Stimulated activated naive CD8-positive, alpha-beta T cell treated with anti-CD3 and anti-CD28 coated beads, Interleukin-15, amount 100 ng/mL, for 72 hours (primary cell): ENCODE data around the gene LEF1.

Experiments used
- ATAC-seq: fragments of 150-1000 bp; cut with Tn5 transposase; 2 replicates; pipeline ENCODE4 v1.10.0; 2021; ENCODE audit warnings: mild to moderate bottlenecking, moderate library complexity
- DNase-seq, 2 donors: peaks; one replicate each; pipeline ENCODE4 v3.0.0; 2021 to 2022
- H3K27ac Mint-ChIP-seq, 2 donors: one replicate each; pipeline ENCODE4 v1.8.0; 2022; ENCODE audit warnings: mild to moderate bottlenecking in 2 of 2, mixed read lengths in 2 of 2, moderate library complexity in 2 of 2
- H3K27me3 Mint-ChIP-seq: one replicate; pipeline ENCODE4 v1.8.0; 2022; ENCODE audit warnings: mixed read lengths
- H3K4me1 Mint-ChIP-seq: one replicate; pipeline ENCODE4 v1.8.0; 2022; ENCODE audit warnings: mild to moderate bottlenecking, mixed read lengths
- H3K4me3 Mint-ChIP-seq, 2 donors: one replicate each; pipeline ENCODE4 v1.8.0; 2022; ENCODE audit warnings: mild to moderate bottlenecking in 2 of 2, mixed read lengths in 2 of 2, moderate library complexity in 1 of 2
- H3K9me3 Mint-ChIP-seq, 2 donors: one replicate each; pipeline ENCODE4 v1.8.0; 2022; ENCODE audit warnings: mixed read lengths in 2 of 2

Gene LEF1

DNA sequence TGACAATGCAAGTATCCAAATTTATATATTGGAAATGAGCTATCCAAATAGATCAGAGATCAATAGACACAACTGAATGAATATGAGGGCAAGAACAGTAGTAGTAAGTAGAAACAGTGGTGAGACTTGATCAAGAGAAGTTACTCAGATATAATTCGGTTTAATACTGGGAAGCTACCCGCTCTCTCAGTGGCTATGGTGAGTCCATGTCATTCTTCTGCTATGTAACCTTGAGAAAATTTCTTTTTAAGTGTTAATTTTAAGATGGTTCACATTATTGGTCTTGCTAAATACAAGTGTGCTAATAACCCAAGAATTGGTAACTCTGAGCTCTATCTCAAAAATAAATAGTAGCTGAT is 53.6 kb downstream of the LEF1 start:
- Mint-ChIP-seq H3K4me3 (peak overlapping the region in 1 of 2 donors; percentile 65), H3K27me3 (no peaks in the 10 kb centered on the region), H3K9me3 (no peaks in the 10 kb centered on the region), H3K4me1 (peaks cover 95% of the 10 kb centered on the region), H3K27ac (peak overlapping the region in 1 of 2 donors; percentile 53)
- no peak for ATAC-seq
- no peak for DNase-seq

DNA sequence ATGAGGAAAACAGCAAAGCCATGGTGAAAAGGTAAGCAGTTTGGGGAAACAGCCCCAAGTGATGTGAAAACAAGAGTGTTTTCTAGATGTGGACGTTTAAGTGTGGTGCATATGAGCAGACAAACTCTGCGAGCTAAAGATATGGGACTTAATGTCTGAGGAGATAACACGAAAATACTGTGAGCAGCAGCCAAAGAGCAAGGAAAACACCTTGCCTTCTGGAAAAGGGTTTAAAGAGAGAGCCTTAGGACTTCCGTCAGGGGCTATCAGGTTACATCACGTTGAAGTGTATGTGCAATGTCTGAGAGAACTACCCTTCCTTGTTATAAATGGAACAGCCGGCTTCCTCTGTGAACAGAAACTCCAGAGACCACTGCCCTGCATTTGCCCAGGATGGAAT is 54.2 kb downstream of the LEF1 start:
- Mint-ChIP-seq H3K4me3 (peak overlapping the region; percentile 59 to 65), H3K27me3 (no peaks in the 10 kb centered on the region), H3K4me1 (peaks cover 97% of the 10 kb centered on the region), H3K27ac (peak overlapping the region in 1 of 2 donors; percentile 90), H3K9me3 (no peaks in the 10 kb centered on the region)
- ATAC-seq (no peak), DNase-seq (no peak)

DNA sequence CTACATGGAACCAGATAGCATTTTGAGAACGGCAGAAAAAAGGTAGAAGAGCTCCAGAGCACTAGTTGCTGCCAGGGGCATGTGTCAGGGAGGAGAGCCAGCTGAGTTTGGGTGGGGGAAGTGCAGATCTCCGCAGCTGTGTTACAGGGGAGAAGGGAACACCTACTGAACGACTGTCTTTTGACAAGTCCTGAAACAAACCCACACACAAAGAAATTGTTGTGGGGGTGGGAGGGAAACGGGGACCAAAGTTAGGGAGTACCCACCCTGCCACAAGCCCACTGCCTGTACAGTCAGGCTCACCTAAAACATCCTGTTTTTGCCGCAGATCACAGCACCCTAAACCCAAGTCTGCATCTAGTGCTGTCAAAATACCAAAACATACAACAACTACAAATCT is 55.5 kb downstream of the LEF1 start:
- DNase-seq: peak in 1 of 2 donors; percentile 42
- H3K27ac Mint-ChIP-seq: peak overlapping the region in 1 of 2 donors; percentile 90
- ATAC-seq: peak; percentile 45
- no peaks in the 10 kb centered on the region for H3K9me3 Mint-ChIP-seq
- H3K4me1 Mint-ChIP-seq: peaks cover 99% of the 10 kb centered on the region
- H3K4me3 Mint-ChIP-seq: peak overlapping the region; percentile 65 to 67
- no peaks in the 10 kb centered on the region for H3K27me3 Mint-ChIP-seq

DNA sequence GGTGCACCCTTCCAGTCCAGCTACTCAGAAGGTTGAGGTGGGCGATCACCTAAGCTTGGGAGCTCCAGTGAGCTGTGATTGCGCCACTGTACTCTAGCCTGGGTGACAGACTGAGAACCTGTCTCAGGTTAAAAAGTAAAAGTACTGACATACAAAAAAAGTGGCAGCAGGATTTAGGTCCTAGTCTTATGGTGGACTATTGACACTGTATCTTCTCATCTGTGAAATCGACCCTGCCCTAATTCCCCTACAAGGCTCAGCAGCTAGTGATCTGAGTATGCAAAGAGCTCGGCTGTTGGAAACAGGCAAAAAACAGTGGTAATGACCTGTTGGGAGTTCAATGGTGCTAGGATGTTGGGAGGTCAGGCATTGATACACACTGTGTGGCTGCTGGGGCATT is 57.0 kb downstream of the LEF1 start:
- Mint-ChIP-seq H3K4me3 (peak overlapping the region in 1 of 2 donors; percentile 13), H3K27me3 (no peaks in the 10 kb centered on the region), H3K9me3 (no peaks in the 10 kb centered on the region), H3K27ac (peak overlapping the region in 1 of 2 donors; percentile 65), H3K4me1 (peaks cover 96% of the 10 kb centered on the region)
- ATAC-seq (no peak), DNase-seq (no peak)

DNA sequence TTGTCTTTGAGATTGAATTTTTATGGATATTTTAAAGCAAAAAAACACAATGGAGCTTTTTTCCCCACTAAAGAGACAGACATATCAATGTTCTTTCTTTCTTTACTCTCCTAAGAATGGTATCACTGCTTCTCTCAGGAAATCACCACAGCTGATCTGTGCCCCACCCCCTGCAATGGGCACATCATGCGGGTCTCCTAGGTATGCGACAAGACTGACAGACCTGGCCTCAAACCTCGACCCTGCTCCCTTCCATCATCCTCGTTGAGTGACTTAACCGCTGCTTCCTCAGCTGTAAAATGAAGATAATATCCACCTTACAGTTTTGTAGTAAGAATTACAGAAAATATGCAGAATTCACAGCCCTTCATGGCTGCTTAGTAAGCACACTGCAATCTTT is 58.3 kb downstream of the LEF1 start:
- H3K27me3 Mint-ChIP-seq: no peaks in the 10 kb centered on the region
- DNase-seq: no peak
- peak overlapping the region; percentile 16 to 91 for H3K27ac Mint-ChIP-seq
- ATAC-seq: no peak
- H3K9me3 Mint-ChIP-seq: no peaks in the 10 kb centered on the region
- peaks cover 96% of the 10 kb centered on the region for H3K4me1 Mint-ChIP-seq
- peak overlapping the region; percentile 46 to 83 for H3K4me3 Mint-ChIP-seq

DNA sequence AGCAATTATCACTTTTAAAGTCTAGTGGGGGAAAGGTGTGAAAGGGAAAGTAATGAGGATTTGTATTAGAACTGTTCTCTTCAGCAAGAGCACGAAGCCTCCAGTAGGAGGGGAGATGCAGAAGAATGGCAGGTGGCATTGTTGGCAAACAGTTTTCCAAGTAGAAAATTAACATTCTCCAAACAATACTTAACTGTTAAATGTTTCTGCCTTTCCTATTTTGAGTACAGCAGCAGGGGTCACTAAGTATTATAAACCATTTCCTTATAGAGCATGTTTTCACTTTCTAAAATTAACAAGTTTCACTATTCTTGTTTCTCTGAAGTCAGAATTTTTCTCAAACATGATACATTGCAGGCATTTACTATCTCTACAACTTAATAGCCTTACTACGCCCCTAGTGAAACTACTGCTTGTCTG is 58.7 kb downstream of the LEF1 start:
- H3K4me1 Mint-ChIP-seq: peaks cover 96% of the 10 kb centered on the region
- H3K4me3 Mint-ChIP-seq: peak overlapping the region; percentile 46 to 83
- peak overlapping the region; percentile 86 to 91 for H3K27ac Mint-ChIP-seq
- H3K27me3 Mint-ChIP-seq: no peaks in the 10 kb centered on the region
- H3K9me3 Mint-ChIP-seq: no peaks in the 10 kb centered on the region
- DNase-seq (no peak), ATAC-seq (peak; percentile 35)

DNA sequence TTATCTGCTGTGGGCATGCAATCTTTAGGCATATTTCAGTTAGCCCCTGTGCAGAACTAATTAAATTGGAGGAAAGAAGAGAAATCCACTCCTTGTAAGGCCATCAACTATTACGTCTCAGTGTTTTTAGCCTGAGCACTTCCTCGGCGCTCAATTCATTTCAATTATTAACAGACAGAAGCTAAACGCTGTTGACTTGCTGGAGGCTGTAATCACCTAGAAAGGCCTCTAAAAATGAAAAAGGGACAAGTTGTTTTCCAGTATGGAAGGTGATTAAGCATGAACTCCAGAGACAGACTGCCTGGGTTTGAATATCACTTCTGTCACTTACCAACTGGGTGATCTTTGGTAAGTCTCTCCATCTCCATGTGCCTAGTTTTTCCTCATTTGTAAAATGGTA is 59.6 kb downstream of the LEF1 start:
- no peak for ATAC-seq
- H3K4me3 Mint-ChIP-seq: peak overlapping the region; percentile 66 to 83
- DNase-seq: no peak
- H3K9me3 Mint-ChIP-seq: no peaks in the 10 kb centered on the region
- peak overlapping the region; percentile 88 to 95 for H3K27ac Mint-ChIP-seq
- peaks cover 95% of the 10 kb centered on the region for H3K4me1 Mint-ChIP-seq
- no peaks in the 10 kb centered on the region for H3K27me3 Mint-ChIP-seq

DNA sequence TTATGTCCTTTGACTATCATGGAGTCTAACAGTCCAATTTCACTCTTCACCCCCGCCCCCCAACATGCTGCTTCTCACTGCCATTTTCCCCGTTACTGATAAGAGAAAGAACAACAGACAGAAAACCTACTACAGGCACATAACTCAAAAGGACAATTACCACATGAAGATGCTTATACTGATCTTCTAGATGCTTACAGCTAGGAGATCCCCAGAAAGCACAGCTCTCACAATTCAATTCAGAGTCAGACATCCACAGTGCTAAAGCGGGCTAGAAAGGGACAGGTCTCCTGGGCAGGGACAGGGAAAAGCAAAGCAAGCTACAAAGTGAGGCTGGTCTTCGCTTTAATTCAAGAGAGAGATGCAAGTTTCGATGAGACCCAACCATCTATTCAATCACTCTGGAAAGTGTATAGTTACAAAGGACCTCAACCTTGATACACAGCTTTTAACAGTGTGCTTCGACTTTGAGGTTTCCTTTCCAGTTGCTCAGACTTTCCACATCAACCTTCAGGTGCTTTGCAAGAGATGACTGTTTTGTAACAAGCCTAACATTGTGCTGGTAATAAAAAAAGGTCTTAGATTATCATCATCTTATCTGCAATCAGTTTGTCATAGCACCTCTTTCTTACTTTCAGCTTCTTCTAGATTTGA is 60.9 kb downstream of the LEF1 start:
- Mint-ChIP-seq H3K27ac (peak overlapping the region; percentile 98 to 99), H3K9me3 (no peaks in the 10 kb centered on the region), H3K4me3 (peak overlapping the region; percentile 55 to 79), H3K4me1 (peaks cover 93% of the 10 kb centered on the region), H3K27me3 (no peaks in the 10 kb centered on the region)
- ATAC-seq: peak; percentile 93
- DNase-seq: peak; percentile 66 to 74

DNA sequence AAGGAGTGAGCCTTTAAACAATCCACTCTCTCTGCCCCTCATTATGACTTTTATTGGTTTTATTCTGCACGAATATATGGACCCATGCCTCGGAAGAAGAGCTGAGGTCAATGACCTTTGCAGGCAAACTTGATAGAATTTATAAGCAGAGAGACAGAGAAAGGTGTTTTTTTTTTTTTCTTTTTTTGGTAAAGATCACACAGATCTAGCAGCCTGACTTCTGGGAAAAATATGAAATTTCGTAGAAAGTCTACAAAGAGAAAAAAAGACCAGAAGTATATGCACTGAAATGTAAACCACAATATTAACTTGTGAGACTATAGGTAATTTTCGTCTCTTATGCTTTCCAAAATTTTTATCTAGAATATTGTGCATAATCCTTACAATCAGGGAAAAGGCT is 61.6 kb downstream of the LEF1 start:
- H3K4me1 Mint-ChIP-seq: peaks cover 93% of the 10 kb centered on the region
- DNase-seq (no peak), ATAC-seq (peak; percentile 4)
- H3K9me3 Mint-ChIP-seq: no peaks in the 10 kb centered on the region
- peak overlapping the region; percentile 98 to 99 for H3K27ac Mint-ChIP-seq
- H3K27me3 Mint-ChIP-seq: no peaks in the 10 kb centered on the region
- H3K4me3 Mint-ChIP-seq: peak overlapping the region; percentile 55 to 79

DNA sequence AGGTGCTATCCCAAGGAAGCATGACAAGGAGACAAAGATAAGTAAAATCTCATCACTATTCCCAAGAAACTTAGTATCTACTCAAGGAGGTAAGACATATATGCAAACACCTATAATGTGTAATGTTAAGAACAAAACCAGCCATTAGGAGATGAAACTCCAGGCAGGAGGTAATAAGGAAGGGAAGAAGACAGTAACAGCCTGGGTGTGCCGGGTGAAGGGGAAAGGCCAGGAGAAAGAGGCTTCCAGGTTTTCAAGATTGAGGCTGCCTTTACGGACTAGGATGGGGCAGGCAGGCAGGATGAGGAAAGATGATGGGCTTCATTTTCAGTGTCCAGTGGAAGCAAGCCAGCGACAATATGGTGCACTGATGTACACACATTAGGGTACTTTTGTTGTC is 62.5 kb downstream of the LEF1 start:
- Mint-ChIP-seq H3K4me1 (peaks cover 93% of the 10 kb centered on the region), H3K4me3 (peak overlapping the region; percentile 55 to 79), H3K9me3 (no peaks in the 10 kb centered on the region), H3K27ac (peak overlapping the region; percentile 93 to 98), H3K27me3 (no peaks in the 10 kb centered on the region)
- ATAC-seq (no peak), DNase-seq (no peak)

DNA sequence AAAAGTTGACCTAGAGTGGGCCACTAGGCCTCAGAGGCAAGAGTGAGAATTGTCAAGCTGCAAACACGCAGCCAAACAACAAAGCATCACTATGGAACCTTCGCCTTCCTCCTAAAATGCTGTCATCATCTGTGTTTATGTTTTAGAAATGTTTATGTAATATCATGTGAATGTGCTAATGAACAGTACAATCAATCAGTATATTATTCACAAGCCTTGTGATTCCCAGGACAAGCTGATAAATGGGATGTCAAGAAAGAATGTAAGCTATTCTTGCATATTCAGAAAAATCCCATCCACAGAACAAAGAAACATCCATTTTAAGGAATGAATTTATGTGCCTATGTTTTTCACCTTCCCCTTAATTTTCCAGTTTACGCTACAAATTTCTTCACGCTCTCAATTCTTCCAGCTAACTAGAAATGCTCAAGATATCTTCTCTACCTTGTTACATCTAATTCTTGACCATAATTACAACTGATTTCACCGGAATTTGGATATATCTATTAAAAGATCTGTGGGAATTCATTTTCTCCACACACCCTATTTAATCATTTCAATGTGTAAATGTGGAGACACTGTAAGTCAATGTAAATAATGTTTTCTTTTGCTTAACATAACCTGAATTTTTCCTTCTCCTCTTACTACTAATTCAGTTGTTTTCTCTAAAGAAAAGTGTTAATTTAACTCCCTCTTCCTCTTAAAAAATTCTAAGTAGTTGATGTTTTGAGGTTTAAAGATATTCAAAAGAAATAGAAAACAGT is 65.5 kb downstream of the LEF1 start:
- Mint-ChIP-seq H3K4me3 (peak overlapping the region; percentile 7 to 41), H3K27ac (peak overlapping the region; percentile 31 to 66), H3K27me3 (no peaks in the 10 kb centered on the region), H3K4me1 (peaks cover 93% of the 10 kb centered on the region), H3K9me3 (no peaks in the 10 kb centered on the region)
- DNase-seq (no peak), ATAC-seq (no peak)

DNA sequence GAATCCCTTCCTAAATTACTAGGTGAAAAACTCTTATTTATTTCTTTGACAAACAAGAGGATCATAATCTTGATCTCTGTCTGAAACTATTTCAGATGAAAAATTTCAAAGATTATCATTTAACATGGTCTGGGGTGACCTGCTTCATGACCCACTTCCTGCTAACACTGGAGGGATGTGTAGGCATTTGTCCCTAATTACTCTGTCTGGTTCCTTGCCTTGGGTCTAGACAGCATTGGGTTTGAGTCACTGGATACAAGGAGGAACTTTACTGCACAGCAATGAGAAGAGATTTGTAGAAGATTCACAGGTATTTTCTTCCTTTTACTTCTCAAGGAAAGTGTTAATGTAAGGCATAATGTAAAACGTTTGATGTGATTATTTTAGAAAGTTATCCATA is 67.9 kb downstream of the LEF1 start:
- no peaks in the 10 kb centered on the region for H3K27me3 Mint-ChIP-seq
- DNase-seq (no peak), ATAC-seq (peak; percentile 60)
- peak overlapping the region; percentile 55 to 84 for H3K27ac Mint-ChIP-seq
- H3K4me1 Mint-ChIP-seq: peaks cover 96% of the 10 kb centered on the region
- peak overlapping the region; percentile 48 to 70 for H3K4me3 Mint-ChIP-seq
- H3K9me3 Mint-ChIP-seq: no peaks in the 10 kb centered on the region

DNA sequence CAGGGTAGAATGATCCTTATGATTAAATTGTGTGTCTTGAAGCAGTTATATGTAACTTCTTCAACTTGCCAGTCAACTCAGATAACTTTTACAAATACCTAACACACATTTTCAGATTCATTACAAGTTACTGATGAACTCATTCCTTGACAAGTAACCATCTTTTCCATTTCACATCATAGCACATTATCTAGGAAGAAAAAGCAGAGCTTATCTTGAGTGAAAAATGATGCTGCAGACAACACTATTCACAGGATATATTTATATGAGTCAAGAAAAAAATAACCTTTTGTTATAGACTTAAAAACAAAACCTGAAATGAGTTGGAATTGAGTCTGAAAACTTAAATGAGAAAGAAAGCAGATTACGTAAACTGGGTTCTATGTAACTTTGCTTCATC is 68.9 kb downstream of the LEF1 start:
- peak overlapping the region; percentile 30 to 83 for H3K27ac Mint-ChIP-seq

DNA sequence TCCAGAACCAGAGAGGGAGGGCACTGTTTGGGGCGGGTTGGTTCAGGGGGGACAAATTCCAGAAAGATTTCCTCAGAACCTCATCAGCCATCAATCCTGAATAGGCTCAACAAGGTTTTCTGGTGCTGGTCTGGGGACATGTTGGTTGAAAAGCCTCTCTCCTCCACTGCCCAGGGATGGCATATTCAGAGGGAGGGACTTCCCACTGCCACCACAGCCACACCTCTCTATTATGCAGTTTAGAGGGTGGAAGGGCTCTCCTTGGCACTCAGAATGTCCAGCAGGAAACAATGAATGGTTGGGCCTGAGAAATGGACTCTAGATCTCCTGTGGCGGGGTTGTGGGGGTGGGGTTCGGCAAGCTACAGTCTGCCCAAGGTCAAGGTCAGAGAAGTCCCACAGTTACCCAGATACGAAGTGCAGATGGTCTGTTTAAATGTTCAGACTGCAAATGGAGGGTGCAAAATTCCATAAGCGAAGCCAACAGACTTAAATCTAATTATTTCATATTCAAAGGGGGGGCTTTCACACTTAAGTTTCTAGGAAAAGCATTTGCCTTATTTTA is 70.7 kb downstream of the LEF1 start:
- H3K4me3 Mint-ChIP-seq: peak overlapping the region; percentile 53 to 69

More for the DNA sequence above, 68.9 kb downstream of the LEF1 start:
- H3K4me3 Mint-ChIP-seq: peak overlapping the region; percentile 36 to 64
- ATAC-seq (peak; percentile 54), DNase-seq (no peak)
- H3K4me1 Mint-ChIP-seq: peaks cover 96% of the 10 kb centered on the region
- no peaks in the 10 kb centered on the region for H3K9me3 Mint-ChIP-seq
- H3K27me3 Mint-ChIP-seq: no peaks in the 10 kb centered on the region

DNA sequence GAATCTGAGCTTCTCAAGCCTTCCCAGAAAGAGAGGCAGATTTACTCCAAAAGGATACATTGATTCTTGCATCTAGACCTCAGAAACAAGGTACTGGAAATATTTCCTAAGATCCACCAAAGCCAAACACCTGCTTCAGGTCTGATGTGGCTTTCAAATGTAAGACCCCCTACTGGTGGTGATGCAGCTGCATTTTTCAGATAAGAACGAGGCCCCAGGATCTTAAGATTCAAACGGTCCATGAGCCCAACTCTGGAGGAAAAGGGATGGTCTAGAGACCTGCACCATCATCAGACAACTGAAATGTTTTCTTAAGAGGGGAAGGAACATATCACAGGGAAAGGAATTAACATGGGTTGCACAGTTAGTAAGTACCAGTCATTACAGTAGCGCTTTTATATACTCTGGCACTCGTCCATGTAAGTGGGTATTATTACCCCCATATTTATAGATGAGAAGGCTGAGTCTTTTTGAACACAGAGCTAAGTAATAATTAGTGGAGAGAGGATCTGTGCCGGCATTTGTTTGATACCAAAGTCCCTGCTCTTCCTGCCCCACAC is 73.7 kb downstream of the LEF1 start:
- Mint-ChIP-seq H3K27ac (peak overlapping the region; percentile 85 to 96), H3K27me3 (no peaks in the 10 kb centered on the region), H3K9me3 (no peaks in the 10 kb centered on the region), H3K4me1 (peaks cover 92% of the 10 kb centered on the region), H3K4me3 (peak overlapping the region; percentile 34)
- ATAC-seq (peak; percentile 75), DNase-seq (no peak)

More for the DNA sequence above, 70.7 kb downstream of the LEF1 start:
- DNase-seq (no peak), ATAC-seq (peak; percentile 64)
- no peaks in the 10 kb centered on the region for H3K27me3 Mint-ChIP-seq
- H3K4me1 Mint-ChIP-seq: peaks cover 99% of the 10 kb centered on the region
- peak overlapping the region; percentile 55 to 81 for H3K27ac Mint-ChIP-seq
- H3K9me3 Mint-ChIP-seq: no peaks in the 10 kb centered on the region

DNA sequence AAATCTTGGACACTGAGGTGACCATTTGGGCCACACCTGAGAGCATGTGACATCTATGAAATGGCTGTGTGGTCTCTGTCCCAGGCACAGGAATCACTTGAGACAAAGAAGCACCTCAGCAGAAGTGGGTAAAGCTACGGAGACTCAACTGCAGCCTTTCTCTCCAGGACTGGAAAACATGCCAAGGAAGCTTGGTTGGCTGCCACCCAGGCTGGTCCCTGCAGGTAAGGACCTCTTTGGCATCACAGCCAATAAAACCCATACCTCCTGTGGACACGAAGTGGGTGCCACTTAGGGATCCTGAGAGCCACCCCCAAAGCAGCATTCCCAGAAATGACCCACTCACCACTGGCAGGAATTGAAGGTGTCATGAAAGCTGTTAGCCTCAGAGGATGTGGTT is 74.6 kb downstream of the LEF1 start:
- H3K27me3 Mint-ChIP-seq: no peaks in the 10 kb centered on the region
- H3K4me1 Mint-ChIP-seq: peaks cover 92% of the 10 kb centered on the region
- H3K9me3 Mint-ChIP-seq: no peaks in the 10 kb centered on the region
- H3K27ac Mint-ChIP-seq: peak overlapping the region in 1 of 2 donors; percentile 96
- peak overlapping the region; percentile 38 to 73 for H3K4me3 Mint-ChIP-seq
- no peak for ATAC-seq
- no peak for DNase-seq
